ENCODE measurements around the gene FCHO2.

DNA sequence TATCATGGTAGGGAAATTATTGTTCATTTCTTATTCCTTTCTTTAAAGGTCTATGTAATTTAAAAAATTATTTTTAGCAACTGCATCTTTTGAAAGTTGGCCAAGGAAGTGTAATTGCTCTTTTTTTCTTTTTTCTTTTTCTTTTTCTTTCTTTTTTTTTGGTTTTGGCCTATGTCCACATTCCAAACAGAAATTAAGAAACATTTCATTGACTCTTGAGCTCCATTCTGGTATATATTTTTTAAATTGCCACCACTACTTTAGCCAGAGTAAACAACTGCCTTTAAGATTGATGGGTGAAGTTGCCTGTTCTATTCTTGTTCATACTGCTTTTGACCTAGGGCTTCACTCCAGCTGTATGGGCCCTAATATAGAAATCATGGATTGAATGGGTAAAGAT is 88.7 kb downstream of the FCHO2 start:
- TF ChIP-seq POLR2AphosphoS5 (IDR thresholded peaks at IDR 0.05; ENCODE audit: low read depth, low read length) (no peak), SIN3A (IDR thresholded peaks at IDR 0.05; ENCODE audit: borderline replicate concordance, insufficient read depth, low read length) (no peak), TAF1 (IDR thresholded peaks at IDR 0.05; ENCODE audit: borderline replicate concordance, insufficient read depth, low read length) (no peak), FOXP2 (optimal IDR thresholded peaks at IDR 0.05; ENCODE audit: borderline replicate concordance, extremely low read depth, extremely low read length, insufficient read depth) (no peak)
- TF ChIP-seq, protein P1, sequence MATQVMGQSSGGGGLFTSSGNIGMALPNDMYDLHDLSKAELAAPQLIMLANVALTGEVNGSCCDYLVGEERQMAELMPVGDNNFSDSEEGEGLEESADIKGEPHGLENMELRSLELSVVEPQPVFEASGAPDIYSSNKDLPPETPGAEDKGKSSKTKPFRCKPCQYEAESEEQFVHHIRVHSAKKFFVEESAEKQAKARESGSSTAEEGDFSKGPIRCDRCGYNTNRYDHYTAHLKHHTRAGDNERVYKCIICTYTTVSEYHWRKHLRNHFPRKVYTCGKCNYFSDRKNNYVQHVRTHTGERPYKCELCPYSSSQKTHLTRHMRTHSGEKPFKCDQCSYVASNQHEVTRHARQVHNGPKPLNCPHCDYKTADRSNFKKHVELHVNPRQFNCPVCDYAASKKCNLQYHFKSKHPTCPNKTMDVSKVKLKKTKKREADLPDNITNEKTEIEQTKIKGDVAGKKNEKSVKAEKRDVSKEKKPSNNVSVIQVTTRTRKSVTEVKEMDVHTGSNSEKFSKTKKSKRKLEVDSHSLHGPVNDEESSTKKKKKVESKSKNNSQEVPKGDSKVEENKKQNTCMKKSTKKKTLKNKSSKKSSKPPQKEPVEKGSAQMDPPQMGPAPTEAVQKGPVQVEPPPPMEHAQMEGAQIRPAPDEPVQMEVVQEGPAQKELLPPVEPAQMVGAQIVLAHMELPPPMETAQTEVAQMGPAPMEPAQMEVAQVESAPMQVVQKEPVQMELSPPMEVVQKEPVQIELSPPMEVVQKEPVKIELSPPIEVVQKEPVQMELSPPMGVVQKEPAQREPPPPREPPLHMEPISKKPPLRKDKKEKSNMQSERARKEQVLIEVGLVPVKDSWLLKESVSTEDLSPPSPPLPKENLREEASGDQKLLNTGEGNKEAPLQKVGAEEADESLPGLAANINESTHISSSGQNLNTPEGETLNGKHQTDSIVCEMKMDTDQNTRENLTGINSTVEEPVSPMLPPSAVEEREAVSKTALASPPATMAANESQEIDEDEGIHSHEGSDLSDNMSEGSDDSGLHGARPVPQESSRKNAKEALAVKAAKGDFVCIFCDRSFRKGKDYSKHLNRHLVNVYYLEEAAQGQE (IDR thresholded peaks at IDR 0.05; ENCODE audit: insufficient read depth in 1 of 2, low read depth in 2 of 2, low read length in 2 of 2): no peak
